K562 (cell line): ENCODE results near the gene DIPK1B. TPM values are rescaled to one million over a fixed set of nuclear protein-coding genes. Genes with fewer than 3 reads are reported as not detected.
A peak's percentile ranks its signal among the peaks of the same experiment; 100 is the strongest.

Source experiments
- CHD7 ChIP-seq: fragments of 200-600 bp; sonication (generic); IDR thresholded peaks from one replicate; pipeline ENCODE4 v1.6.1; 2012; ENCODE audit warnings: mild to moderate bottlenecking, low read depth, low read length, inconsistent platforms
- KDM1A ChIP-seq, 2 experiments: fragments of 450-650 bp; IDR thresholded peaks; 2 replicates each; pipeline ENCODE4 v1.6.1; 2016; ENCODE audit warnings: mild to moderate bottlenecking in 2 of 2
- KLF6 ChIP-seq: fragments of 250-450 bp; sonication (Bioruptor Pico); IDR thresholded peaks from 2 replicates; pipeline ENCODE4 v1.4.0; 2020; ENCODE audit warnings: mild to moderate bottlenecking, moderate library complexity, borderline replicate concordance
- NFYB ChIP-seq: IDR thresholded peaks from 2 replicates; pipeline ENCODE4 v1.6.1; 2011; ENCODE audit warnings: mild to moderate bottlenecking, moderate library complexity; ENCODE audit not compliant: insufficient read length; ENCODE audit errors: extremely low read depth
- PCBP1 ChIP-seq: fragments of 200-400 bp; formaldehyde crosslinking; IDR thresholded peaks from 2 replicates; pipeline ENCODE4 v1.6.1; 2018; ENCODE audit warnings: mild to moderate bottlenecking, low read depth, low read length; ENCODE audit not compliant: poor library complexity, severe bottlenecking
- RAD21 ChIP-seq, 2 experiments: fragments of 250-450 bp in 1 of 2; fragments of 450-650 bp in 1 of 2; sonication (Bioruptor Pico) in 1 of 2; formaldehyde crosslinking in 1 of 2; IDR thresholded peaks in 1 of 2; conservative IDR thresholded peaks in 1 of 2; 2 replicates each; pipeline versions ENCODE4 v1.4.0 to v1.8.0; 2020 to 2022; ENCODE audit warnings: mild to moderate bottlenecking in 2 of 2, moderate library complexity in 1 of 2
- RBM15 ChIP-seq: fragments of 200-400 bp; formaldehyde crosslinking; IDR thresholded peaks from 2 replicates; pipeline ENCODE4 v1.6.1; 2018; ENCODE audit warnings: mild to moderate bottlenecking, low read length, moderate library complexity; ENCODE audit not compliant: insufficient read depth
- ZBED1 ChIP-seq: IDR thresholded peaks from 2 replicates; pipeline ENCODE4 v1.6.1; 2014
- ZNF311 ChIP-seq: fragments of 250-450 bp; sonication (Bioruptor Pico); IDR thresholded peaks from 2 replicates; pipeline ENCODE4 v1.4.0; 2020; ENCODE audit warnings: mild to moderate bottlenecking, moderate library complexity
- ZNF589 ChIP-seq: fragments of 200-800 bp; sonication (Bioruptor generic); IDR thresholded peaks from 2 replicates; pipeline ENCODE4 v1.6.1; 2016; ENCODE audit warnings: low read depth, missing genetic modification characterization, missing compliant biosample characterization
- ZSCAN29 ChIP-seq: fragments of 450-650 bp; IDR thresholded peaks from 2 replicates; pipeline ENCODE4 v1.6.1; 2017
- polyA plus RNA-seq, 8 experiments: library from polyadenylated mRNA; depleted of rRNA in 4 of 8; stranded (reverse) in 5 of 8; unstranded in 3 of 8; fragments of >200 nt; fragmentation: Nextera tagmentation in 2 of 8; fragmentation: Illumina TruSeq in 1 of 8; extraction: Ambion mirVana in 2 of 8; extraction: Trizol in 1 of 8; gene quantifications; 2 replicates each; pipeline versions ENCODE4 v1.2.1 to v1.2.3, GENCODE V29; 2011 to 2014; ENCODE audit warnings: inconsistent platforms in 1 of 8, missing spikeins in 1 of 8
- total RNA-seq, 7 experiments: library from RNA; depleted of rRNA in 6 of 7; stranded (reverse); fragments of >200 nt in 6 of 7; fragmentation: Illumina TruSeq in 2 of 7; extraction: Trizol in 2 of 7; gene quantifications; 2 replicates each; pipeline versions ENCODE4 v1.2.1 to v1.2.3, GENCODE V29; 2011 to 2021; ENCODE audit warnings: low replicate concordance in 1 of 7
- TF ChIP-seq, protein P1 (sequence below): fragments of 150-350 bp; IDR thresholded peaks from 2 replicates; pipeline ENCODE4 v1.6.1; 2014; ENCODE audit warnings: low read depth, mild to moderate bottlenecking, low read length, borderline replicate concordance

The DIPK1B gene
- total and polyA plus RNA-seq, 9 of the 15 experiments (the other 6 are each of a cell fraction or from before 2014, with no cell fraction given) = 0.08 to 22.3 (median 5.9) TPM

GRCh38 chr9:136711751-136712689 lies at the start of gene DIPK1B (continued):
- TF ChIP-seq, protein P1, sequence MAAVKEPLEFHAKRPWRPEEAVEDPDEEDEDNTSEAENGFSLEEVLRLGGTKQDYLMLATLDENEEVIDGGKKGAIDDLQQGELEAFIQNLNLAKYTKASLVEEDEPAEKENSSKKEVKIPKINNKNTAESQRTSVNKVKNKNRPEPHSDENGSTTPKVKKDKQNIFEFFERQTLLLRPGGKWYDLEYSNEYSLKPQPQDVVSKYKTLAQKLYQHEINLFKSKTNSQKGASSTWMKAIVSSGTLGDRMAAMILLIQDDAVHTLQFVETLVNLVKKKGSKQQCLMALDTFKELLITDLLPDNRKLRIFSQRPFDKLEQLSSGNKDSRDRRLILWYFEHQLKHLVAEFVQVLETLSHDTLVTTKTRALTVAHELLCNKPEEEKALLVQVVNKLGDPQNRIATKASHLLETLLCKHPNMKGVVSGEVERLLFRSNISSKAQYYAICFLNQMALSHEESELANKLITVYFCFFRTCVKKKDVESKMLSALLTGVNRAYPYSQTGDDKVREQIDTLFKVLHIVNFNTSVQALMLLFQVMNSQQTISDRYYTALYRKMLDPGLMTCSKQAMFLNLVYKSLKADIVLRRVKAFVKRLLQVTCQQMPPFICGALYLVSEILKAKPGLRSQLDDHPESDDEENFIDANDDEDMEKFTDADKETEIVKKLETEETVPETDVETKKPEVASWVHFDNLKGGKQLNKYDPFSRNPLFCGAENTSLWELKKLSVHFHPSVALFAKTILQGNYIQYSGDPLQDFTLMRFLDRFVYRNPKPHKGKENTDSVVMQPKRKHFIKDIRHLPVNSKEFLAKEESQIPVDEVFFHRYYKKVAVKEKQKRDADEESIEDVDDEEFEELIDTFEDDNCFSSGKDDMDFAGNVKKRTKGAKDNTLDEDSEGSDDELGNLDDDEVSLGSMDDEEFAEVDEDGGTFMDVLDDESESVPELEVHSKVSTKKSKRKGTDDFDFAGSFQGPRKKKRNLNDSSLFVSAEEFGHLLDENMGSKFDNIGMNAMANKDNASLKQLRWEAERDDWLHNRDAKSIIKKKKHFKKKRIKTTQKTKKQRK = no peak
- TF ChIP-seq CHD7 (no peak), KLF6 (CRISPR knock-in tag) (no peak), RBM15 (no peak), ZSCAN29 (no peak), ZNF589 (no peak), PCBP1 (peak; percentile 8), NFYB (no peak), ZBED1 (no peak), KDM1A (IDR thresholded peaks at IDR 0.05) (no peak), RAD21 (CRISPR knock-in tag; conservative IDR thresholded peaks at IDR 0.05 in 1 of 2, IDR thresholded peaks at IDR 0.05 in 1 of 2) (0 out of 4 replicates have a peak, but pooled peaks of 1 of the 2 experiments have one; percentile 17), ZNF311 (CRISPR knock-in tag) (no peak)
